IPS DF 4.7 (cell line): Measurements from ENCODE around the gene TMEM86B.
"Not testable (repeated sequence)": the region's sequence is repeated elsewhere in the genome, so short reads cannot be mapped to it uniquely, and the experiment has no call there.

Experiments
- DNase-seq: peaks from one replicate; pipeline ENCODE4 v3.0.0-alpha.2; 2013; ENCODE audit warnings: low spot score; ENCODE audit errors: extremely low read depth

The TMEM86B gene

DNA sequence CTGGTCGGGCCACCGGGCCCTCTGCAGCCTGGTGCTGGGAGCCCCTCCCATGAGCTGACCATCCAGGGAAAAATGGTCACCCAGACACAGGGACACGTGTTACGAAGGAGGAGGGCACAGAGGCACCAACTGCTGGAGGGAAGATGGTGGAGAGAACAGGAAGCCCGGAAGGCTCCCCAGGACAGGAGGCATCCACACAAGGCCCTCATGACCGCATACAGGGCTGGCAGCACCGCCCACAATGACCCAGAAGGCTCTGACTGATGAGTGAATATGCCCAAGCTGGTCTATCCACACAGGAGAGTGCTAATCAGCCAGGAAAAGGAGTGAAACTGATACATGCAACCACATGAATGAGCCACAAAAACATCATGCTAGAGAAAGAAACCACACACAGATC is 14.0 kb upstream of the TMEM86B start:
- DNase-seq = no peak

DNA sequence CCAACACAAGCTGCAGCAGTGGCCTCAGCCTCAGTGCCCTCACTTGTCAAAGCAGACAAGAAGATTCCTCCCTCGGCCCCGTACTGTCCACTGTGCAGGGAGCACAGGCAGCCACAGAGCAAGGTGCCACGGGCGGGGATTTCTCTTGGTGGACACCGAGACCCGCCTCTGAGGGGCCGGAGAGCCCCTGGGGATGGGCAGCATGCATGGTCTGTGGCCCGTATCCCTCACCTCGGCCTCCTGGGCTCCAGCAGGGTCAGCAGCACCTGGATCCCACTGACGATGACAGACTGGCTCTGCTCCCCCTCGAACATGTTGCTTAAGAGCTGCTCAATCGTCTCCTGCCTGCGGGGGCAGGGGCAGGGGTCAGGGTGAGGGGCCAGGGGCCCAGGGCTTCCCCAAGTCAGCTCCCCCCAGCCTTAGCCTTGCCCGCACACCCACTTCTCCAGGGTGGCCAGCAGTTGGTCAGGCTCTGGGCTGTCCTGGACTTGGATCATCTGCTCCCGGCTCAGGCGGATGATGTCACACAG is 13.4 kb upstream of the TMEM86B start:
- DNase-seq = no peak

DNA sequence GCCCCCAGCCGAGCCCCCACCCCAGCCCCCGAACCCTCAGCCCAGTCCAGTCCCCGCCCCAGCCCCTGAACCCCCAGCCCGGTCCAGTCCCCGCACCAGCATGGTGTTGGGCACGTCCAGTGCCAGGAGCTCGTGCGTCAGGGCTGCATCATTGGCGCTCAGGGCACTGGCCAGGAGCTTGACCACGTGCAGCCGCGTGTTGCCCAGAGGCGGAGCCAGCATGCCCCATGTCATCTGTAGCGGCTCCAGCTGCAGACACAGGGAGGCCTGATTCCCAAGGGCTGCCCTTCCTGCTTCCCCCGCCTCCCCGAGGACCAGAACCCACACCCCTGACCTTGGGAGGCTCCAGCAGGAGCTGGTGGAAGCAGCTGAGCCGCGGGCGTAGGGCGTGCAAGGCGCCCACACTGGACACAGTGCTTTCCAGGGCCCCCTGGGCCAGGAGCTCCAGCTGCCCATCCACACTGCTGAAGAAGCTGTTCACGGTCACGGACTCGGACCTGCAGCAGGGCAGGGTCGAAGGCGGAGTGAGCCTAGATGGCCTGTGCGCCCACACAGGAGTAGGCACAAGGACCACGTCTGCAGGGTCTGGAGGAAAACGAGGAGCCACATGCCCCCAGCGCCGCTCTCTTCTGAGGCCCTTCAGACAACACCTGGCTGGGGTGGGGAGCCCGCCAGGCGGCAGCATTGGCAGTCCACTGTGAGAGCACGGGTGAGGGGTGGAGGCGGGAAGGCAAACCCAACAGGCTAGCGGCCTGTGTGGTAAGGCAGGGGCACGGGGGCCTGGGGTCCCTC is 12.8 kb upstream of the TMEM86B start:
- no peak for DNase-seq

DNA sequence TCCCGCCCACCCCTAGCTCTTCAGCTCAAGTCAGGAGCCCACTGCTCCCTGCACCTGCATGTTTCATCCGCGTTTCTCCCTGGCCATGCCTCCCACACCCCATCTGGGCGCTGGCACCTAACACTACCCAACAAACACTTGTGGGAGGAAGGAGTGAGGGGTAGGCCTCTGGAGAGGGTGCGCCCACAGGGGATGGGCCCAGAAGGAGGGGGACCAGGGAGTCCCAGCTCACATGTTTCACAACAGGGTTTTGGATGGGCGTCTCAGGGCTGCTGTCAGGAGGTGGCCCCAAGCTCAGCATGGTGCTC is 12.1 kb upstream of the TMEM86B start:
- DNase-seq = no peak

DNA sequence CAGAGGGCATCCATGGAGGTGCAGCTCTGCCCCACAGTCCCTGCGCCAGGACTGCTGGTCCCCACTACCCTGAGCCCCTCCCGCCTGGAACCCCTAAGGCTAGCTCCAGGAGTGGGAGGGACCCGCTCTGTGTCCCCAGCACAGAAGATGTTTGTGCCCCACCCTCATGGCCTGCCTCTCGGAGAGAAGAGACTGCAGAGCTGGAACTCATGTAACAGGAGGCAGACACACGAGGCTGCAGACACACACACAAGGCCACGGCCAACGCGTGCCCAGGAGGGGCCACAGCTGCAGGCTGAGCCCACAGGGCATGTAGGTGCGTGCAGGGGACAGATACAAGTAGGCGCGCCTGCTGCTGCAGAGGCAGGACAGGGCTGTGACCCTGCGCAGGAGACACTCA is 10.4 kb upstream of the TMEM86B start:
- DNase-seq = no peak

DNA sequence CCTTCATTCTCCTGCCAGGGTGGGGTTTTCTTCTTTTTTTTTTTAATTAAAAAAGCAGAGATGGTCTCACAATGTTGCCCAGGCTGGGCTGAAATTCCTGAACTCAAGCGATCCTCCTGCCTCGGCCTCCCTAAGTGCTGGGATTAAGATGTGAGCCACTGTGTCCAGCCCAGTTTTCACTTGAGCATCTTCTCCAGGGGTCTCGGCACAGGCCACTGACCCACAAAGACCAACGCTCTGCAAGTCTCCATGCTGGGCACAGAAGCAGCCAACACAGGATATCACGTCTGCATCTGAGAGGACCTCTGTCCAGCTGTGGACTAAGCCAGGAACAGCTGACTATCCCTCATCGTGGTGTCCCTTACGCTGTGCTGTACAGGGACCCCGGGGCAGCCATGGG is 9.5 kb upstream of the TMEM86B start:
- DNase-seq = no peak

DNA sequence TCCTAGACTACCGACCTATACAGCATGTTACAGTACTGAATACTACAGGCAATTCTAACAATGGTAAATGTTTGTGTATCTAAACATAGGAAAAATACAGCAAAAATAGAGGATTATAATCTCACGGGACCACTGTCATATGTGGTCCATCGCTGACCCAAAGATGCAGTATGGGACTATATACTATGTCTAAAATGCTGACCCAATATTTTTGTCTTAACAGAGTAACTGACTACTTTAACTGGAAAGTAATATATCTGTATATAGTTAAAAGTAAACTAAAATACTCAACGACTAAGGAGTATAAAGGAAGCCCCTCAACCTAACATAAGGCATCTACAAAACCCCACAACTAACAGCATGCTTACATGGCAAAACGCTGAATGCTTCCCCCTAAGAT is 4.4 kb upstream of the TMEM86B start:
- no peak for DNase-seq

DNA sequence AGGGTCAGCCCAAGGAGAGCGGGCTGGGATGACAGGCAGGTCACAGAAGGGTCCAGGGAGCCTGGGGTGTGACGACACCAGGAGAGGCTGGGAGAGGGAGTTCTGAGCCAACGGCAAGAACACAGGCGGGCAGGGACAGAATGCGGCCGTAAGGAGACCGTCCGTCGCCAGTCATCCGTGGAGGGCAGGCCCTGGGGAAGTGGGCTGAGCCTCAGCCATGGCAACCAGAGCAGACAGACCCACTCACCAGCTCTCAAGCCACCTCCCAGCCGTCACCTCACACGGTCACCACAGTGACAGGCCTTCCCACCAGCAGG is 3.7 kb upstream of the TMEM86B start:
- no peak for DNase-seq

DNA sequence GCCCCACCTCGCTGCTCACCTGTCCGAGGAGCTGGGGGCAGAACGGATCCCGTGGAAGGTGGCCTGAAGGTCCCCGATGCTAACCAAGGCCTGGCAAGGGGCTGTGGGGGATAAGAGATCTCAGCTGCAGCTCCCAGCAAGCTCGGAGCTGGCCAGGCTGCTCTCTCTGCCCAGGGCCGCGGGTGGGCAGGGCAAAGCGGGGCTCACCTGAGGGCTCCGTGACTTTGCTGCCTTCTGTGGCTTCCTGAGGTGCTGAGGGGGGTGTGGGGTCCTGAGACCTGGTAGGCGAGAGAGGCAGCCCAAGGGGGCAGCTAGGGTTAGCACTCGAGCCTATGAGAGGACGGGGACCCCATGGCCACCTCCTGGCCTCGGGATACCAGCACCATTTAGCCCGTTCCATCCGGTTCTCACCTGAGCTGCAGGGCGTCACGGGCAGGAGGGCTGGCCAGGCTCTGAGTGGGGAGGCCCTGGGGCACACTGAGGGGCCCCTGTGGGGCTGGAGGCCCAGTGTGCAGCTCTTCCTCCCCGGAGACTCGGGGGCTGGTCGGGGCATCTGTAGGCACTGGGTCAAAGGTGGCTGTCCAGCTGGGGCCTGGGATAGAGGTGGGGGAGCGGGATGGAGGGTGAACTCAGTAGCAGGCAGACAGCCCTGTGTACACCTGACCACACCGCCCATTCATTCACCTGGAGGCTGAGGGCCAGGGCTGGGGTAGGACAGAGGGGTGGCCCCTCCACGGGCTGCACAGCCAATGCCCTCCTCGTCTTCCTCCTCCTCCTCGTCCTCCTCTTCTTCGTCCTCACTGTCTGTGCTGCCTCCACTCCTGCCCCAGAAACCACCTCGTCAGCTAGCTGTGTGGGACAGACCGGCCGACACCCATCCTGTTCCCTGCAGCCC is 3.1 kb upstream of the TMEM86B start:
- no peak for DNase-seq

DNA sequence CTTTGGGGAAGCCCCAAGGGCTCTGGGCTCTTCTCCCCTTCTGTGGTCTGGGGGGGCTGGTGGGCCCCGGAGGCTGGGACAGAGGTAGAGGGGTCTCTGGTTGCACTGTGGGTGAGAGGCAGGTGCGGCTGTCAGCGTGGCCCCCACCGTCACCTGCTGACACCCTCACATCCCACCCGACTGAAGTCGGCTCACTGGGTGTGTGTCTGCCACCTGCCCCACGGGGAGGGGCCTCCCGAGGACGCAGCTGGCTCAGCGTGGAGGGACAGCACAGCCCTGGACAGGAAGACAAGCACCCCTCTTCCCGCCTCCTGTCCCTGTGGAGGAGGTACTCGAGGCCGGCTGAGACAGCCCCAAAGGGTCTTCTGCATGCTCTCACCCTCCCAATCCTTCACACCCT is 2.2 kb upstream of the TMEM86B start:
- DNase-seq = no peak

DNA sequence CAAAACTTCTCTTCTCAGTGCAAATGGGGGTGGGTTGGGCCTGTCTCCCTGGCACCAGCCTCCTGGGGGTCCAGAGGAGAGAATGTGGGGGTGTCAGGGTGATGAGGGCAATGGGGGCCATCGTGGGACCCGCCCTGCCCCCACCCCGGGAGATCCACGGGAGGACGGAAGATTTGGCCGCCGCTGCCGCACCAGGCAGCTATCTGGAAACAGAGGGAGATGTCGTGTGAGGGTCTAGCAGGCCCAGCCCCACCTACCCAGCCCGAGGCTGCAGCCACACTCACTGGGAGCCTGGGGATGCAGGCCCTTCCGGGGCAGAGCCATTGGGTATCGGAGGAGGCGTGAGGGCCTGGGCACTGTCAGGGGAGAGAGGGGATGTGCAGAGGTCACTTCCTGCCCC is 1.8 kb upstream of the TMEM86B start:
- no peak for DNase-seq

DNA sequence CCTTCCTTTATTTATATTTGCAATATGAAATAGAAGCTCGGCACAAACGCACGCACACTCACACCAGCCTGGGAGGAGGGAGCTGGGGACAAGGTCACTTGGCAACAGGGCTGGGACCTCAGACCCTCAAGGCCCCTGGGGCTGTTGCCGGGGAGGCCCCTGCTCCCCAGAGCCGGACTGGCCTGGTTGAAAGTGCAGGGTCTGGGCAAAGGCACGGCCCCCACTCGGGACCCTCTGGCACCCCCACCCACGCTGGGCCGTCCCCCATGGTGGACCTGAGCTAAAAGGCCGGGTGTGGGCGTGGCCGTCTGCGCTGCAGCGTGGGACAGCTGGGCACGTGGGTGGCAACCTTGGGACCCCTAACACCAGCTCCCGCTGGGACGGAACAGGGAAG is 1.2 kb upstream of the TMEM86B start:
- no peak for DNase-seq

DNA sequence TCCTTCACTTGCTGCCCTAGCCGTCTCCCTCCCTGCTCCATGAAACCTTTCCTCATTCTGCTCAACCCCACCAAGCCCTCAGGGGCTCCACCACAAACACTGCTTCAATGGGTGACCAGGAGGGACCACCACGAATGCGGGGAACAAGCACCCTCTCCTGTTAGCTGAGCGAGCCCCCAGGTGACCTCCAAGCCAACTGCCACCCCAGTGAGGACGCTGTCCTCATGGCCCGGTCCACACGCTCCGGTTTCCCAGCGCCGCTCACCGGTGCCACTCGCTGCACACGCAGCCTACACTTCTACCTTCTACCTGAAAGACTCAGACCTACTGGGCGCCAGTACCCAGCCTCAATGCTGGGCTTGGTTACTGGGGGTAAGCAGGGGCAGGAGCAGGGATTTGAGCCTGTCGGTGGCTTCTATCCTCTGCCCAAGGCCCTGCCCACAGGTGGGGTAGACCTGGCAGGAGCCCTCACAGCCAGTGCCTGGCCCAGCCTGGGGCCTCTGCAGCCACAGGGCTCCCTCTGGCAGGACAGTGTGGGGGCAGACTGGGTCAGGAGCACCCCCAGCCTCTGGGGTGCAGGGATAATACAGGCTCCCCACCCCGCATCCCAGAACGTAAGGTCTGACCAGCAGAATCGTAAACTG is 704 bp upstream of the TMEM86B start:
- DNase-seq = no peak

DNA sequence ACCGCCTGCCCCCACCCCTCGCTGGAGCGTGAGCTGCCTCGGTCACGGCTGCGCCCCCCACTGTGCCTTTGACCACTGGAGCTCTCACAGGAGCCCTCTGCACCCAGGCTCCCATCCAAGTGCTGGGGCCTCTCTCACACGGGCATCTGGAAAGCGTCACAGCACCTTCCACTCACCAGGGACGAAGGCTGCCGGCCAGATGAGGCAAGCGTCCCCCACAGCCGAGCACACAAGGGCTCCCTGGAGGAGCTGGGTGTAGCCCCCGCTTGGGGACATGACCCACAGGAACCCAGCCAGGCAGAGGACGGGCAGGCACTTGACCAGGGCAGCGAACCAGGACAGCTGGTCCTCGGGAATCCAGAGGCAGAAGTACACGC is 560 bp downstream of the TMEM86B start:
- DNase-seq = no peak

DNA sequence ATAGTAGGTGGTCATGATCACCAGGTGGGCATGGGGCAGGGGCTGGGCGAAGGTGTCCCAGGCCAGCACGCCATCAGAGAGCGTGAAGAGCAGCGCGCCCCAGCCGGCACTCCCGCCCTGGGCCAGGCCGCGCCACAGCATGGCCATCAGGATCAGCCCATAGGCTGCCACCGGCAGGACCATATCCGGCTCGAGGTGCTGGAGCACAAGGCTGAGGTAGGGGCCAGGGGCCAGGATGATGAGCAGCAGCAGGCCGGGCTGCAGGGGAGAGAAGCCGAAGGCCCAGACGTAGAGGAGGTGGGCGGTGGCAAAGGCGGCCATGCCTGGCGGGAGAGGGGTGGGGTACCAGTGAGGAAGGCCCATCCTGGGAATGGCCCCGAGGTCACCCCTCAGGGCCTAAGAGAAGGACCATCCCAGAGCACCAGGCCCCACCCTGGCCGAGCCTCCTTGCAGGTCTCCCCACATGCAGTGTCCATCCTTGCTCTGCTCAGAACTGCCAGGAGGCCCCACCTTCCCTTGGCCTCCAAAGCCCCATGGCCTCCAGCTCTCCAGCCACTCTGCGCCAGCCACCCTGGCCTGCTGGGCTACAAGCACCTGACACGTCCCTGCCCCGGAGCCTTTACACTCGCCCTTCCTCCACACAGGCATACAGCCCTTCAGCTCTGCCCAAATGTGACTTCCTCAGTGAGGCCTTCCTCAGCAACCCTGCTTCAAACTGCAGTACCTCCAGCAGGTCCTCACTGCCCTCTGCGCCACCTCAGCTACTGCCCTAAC is 1.1 kb downstream of the TMEM86B start:
- DNase-seq = no peak

DNA sequence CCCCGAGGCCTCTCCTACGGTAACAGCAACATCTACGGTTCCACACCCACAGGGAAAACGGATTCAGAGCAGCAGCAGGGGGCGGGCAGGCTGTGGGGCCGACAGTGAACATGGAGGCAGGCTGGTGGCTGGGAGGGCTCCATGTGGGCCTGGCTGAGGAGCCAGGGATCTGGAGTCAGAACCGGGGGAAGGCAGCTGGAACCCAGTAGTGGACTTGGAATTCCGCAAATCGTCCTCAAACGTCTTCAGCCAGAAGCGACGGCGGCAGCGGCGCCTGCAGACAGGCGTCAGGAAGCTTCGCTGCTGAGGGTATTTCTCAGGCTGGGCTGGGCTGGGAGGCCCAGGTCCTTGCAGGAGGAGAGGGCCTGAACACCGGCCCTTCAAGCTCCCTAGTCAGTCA is 1.8 kb downstream of the TMEM86B start:
- no peak for DNase-seq

DNA sequence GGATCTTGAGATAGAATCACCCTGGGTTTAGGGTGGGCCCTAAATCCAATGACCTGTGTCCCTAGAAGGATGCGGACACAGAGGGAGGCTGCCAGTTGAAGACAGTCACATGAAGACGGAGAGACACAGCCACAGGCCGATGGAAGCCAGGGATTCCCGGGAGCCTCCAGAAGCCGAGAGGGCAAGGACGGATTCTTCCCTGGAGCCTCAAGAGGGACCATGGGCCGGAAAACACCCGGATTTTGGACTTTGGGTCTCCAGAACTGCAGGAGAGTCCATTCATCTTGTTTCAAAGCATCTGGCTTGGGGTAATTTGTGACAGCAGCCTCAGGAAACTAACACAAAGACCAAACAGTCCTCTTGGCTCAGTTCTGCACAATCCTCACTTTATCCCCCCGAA is 2.3 kb downstream of the TMEM86B start:
- no peak for DNase-seq

DNA sequence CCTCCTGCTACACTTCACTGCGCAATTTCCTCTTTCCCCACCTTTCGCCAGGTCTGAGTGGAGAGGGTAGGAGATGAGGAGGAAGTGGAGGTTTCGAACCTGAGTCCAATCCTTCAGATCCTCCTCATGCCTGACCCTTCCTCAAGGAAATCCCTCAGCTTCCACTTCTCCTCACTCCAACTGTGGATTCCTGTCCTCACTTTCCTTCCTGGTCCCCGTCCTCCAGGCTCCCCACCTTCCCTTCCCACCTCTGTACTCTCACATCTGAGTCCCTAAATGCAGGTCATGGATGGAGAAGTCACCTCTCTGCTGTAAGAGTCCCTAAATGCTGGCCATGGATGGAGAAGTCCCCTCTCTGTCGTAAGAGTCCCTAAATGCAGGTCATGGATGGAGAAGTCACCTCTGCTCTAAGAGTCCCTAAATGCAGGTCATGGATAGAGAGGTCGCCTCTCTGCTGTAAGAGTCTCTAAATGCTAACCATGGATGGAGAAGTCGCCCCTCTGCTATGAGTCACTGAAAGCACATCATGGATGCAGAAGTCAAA is 3.1 kb downstream of the TMEM86B start:
- no peak for DNase-seq

DNA sequence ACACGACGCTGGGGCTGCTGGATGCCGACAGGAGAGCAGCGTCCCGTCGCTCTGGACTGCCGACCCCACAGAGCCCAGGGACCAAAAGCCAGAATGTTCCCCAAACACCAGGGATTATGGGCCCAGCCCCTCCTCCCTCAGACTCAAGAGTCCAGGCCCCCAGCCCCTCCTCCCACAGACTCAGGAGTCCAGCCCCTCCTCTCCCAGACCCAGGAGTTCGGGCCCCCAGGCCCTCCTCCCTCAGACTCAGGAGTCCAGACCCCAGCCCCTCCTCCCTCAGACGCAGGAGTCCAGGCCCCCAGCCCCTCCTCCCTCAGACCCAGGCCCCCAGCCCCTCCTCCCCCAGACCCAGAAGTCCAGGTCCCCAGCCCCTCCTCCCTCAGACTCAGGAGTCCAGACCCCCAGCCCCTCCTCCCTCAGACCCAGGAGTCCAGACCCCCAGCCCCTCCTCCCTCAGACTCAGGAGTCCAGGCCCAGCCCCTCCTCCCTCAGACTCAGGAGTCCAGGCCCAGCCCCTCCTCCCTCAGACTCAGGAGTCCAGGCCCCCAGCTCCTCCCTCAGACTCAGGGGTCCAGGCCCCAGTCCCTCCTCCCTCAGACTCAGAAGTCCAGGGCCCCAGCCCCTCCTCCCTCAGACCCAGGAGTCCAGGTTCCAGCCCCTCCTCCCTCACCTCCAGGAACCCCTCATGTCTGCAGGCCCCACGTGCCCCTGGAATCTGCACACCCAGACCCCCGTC is 3.7 kb downstream of the TMEM86B start:
- DNase-seq = not testable (repeated sequence)

DNA sequence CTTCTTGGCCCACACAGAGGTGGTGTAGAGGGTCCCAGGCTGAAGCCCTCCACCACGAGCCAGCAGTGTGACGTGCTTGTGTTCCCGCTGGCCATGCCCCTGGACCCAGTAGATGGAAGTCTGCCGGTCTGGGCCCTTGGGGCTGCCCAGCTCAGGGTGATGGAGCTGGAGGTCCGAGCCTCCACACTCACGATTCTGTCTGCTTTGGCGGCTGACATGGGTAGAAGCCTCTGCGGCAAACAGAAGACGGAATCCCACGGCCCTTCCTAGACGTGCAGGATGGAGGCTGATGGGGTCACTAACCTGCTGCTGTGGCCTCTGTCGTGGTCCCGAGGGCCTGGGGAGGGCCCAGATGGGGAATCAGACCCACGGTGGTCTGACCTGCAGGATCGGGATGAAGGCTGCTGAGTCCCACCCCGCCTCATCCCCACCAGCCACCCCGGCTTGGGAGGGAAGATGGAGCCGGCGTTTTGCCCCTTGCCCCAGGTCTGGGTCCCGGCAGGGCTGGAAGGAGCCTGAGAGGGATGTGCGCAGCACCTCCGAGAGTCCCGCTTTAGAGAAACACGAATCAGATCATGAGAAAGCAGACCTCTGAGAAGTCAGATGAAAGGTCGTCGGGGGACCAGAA is 4.4 kb downstream of the TMEM86B start:
- no peak for DNase-seq
